HepG2 (cell line): ENCODE data around the gene SLC7A6OS. TPM values are rescaled to one million over a fixed set of nuclear protein-coding genes. Genes with fewer than 3 reads are reported as not detected.

Source experiments
- ATF1 ChIP-seq: IDR thresholded peaks from 2 replicates; pipeline ENCODE4 v1.6.1; 2016; ENCODE audit warnings: mild to moderate bottlenecking, control low read depth
- KDM4B ChIP-seq: sonication (generic); formaldehyde crosslinking; IDR thresholded peaks from 2 replicates; pipeline ENCODE4 v1.4.0; 2020; ENCODE audit warnings: missing genetic modification reagents
- LCORL ChIP-seq, 2 experiments: fragments of 450-650 bp in 1 of 2; sonication (generic) in 1 of 2; formaldehyde crosslinking in 1 of 2; IDR thresholded peaks; 2 replicates each; pipeline versions ENCODE4 v1.5.0 to v1.6.1; 2017 to 2020; ENCODE audit warnings: antibody characterized with exemption in 1 of 2, missing genetic modification reagents in 1 of 2
- NPAS2 ChIP-seq: sonication (generic); formaldehyde crosslinking; IDR thresholded peaks from 2 replicates; pipeline ENCODE4 v1.8.0; 2022; ENCODE audit warnings: mild to moderate bottlenecking, missing genetic modification reagents, borderline replicate concordance
- NR1H2 ChIP-seq: sonication (generic); formaldehyde crosslinking; IDR thresholded peaks from 2 replicates; pipeline ENCODE4 v1.8.1; 2022; ENCODE audit warnings: low read depth, missing genetic modification reagents, borderline replicate concordance
- NR3C1 ChIP-seq: sonication (generic); formaldehyde crosslinking; IDR thresholded peaks from 2 replicates; pipeline ENCODE4 v1.4.0; 2020; ENCODE audit warnings: missing genetic modification reagents
- PRPF4 ChIP-seq: fragments of 200-400 bp; formaldehyde crosslinking; IDR thresholded peaks from 2 replicates; pipeline ENCODE4 v1.6.1; 2016; ENCODE audit warnings: low read length, low read depth; ENCODE audit not compliant: poor library complexity, severe bottlenecking
- RFX1 ChIP-seq: fragments of 450-650 bp; IDR thresholded peaks from 2 replicates; pipeline ENCODE4 v1.6.1; 2017
- ZNF20 ChIP-seq: sonication (generic); formaldehyde crosslinking; IDR thresholded peaks from 2 replicates; pipeline ENCODE4 v1.4.0; 2020; ENCODE audit warnings: mild to moderate bottlenecking, moderate library complexity, missing genetic modification reagents
- ZNF333 ChIP-seq: sonication (generic); formaldehyde crosslinking; IDR thresholded peaks from 2 replicates; pipeline ENCODE4 v1.4.0; 2020; ENCODE audit warnings: mild to moderate bottlenecking, missing genetic modification reagents, borderline replicate concordance
- ZNF567 ChIP-seq: sonication (generic); formaldehyde crosslinking; IDR thresholded peaks from 2 replicates; pipeline ENCODE4 v1.8.1; 2023; ENCODE audit warnings: mild to moderate bottlenecking, missing genetic modification reagents, borderline replicate concordance
- ZNF644 ChIP-seq: IDR thresholded peaks from 2 replicates; pipeline ENCODE4 v1.6.1; 2016; ENCODE audit warnings: low read depth
- polyA plus RNA-seq, 8 experiments: library from polyadenylated mRNA; depleted of rRNA in 3 of 8; stranded (reverse) in 7 of 8; unstranded in 1 of 8; fragments of >200 nt; fragmentation: Illumina TruSeq in 4 of 8; extraction: Trizol in 4 of 8; gene quantifications; 2 replicates each; pipeline versions ENCODE4 v1.2.1 to v1.2.3, GENCODE V29; 2011 to 2016; ENCODE audit warnings: low read depth in 4 of 8, missing spikeins in 1 of 8, mixed read lengths in 1 of 8; ENCODE audit not compliant: insufficient read depth in 1 of 8
- total RNA-seq, 5 experiments: library from RNA; depleted of rRNA; stranded (reverse); fragments of >200 nt; fragmentation: Illumina TruSeq; extraction: Trizol; gene quantifications; 2 replicates each; pipeline ENCODE4 v1.2.3, GENCODE V29; 2016; ENCODE audit warnings: low read depth in 1 of 5
- TF ChIP-seq, protein P1 (sequence below): sonication (generic); formaldehyde crosslinking; IDR thresholded peaks from 2 replicates; pipeline ENCODE4 v1.5.0; 2020; ENCODE audit warnings: mild to moderate bottlenecking, missing genetic modification reagents
- TF ChIP-seq, protein P2 (sequence below): sonication (generic); formaldehyde crosslinking; IDR thresholded peaks from 2 replicates; pipeline ENCODE4 v1.4.0; 2020; ENCODE audit warnings: missing genetic modification reagents
- TF ChIP-seq, protein P3 (sequence below): sonication (generic); formaldehyde crosslinking; IDR thresholded peaks from 2 replicates; pipeline ENCODE4 v1.4.0; 2020; ENCODE audit warnings: missing genetic modification reagents
- TF ChIP-seq, protein P4 (sequence below): IDR thresholded peaks from 2 replicates; pipeline ENCODE4 v1.4.0; 2020; ENCODE audit warnings: mild to moderate bottlenecking, missing genetic modification reagents
- TF ChIP-seq, protein P5 (sequence below): sonication (generic); formaldehyde crosslinking; conservative IDR thresholded peaks from 2 replicates; pipeline ENCODE4 v1.8.0; 2022; ENCODE audit warnings: mild to moderate bottlenecking, moderate library complexity, missing genetic modification reagents

The SLC7A6OS gene
- total and polyA plus RNA-seq, 2 of the 13 experiments (the other 11 are each of a cell fraction or from before 2014, with no cell fraction given), result 11.2 to 21.5 TPM

DNA sequence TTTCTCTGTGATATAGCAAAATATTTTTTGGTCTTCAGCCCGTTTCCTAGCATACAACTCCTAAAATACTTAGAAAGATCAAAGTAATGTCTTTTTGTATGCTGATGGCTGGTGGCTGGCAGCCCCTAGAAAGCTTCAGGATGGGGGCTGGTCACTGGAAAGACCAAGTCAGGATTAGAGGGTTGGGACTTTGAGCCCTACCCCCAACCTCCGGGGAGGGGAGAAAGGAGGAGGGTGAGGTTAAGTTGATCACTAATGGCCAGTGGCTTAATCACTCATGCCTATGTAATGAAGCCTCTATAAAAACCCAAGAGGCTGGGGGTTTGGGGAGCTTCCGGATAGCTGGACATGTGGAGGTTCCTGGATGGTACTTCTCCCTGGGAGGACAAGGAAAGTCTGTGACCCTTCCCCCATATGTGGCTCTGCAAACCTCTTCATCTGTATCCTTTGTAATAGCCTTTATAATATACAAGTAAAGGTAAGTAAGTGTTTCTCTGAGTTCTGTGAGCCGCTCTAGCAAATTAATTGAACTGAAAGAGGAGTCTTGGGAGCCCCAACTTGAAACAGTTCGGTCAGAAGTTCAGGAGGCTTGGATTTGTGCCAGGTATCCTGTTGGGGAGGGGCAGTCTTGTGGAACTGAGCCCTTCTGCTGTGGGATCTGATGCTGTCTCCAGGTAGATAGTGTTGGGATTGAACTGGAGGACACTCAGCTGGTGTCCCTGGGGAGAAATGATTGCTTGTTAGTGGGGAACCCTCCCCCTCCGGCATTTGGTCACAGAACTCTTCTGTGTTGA lies 42.9 kb downstream of the SLC7A6OS start (continued):
- TF ChIP-seq, protein P1, sequence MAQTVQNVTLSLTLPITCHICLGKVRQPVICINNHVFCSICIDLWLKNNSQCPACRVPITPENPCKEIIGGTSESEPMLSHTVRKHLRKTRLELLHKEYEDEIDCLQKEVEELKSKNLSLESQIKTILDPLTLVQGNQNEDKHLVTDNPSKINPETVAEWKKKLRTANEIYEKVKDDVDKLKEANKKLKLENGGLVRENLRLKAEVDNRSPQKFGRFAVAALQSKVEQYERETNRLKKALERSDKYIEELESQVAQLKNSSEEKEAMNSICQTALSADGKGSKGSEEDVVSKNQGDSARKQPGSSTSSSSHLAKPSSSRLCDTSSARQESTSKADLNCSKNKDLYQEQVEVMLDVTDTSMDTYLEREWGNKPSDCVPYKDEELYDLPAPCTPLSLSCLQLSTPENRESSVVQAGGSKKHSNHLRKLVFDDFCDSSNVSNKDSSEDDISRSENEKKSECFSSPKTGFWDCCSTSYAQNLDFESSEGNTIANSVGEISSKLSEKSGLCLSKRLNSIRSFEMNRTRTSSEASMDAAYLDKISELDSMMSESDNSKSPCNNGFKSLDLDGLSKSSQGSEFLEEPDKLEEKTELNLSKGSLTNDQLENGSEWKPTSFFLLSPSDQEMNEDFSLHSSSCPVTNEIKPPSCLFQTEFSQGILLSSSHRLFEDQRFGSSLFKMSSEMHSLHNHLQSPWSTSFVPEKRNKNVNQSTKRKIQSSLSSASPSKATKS (CRISPR knock-in tag), result no peak
- TF ChIP-seq, protein P2, sequence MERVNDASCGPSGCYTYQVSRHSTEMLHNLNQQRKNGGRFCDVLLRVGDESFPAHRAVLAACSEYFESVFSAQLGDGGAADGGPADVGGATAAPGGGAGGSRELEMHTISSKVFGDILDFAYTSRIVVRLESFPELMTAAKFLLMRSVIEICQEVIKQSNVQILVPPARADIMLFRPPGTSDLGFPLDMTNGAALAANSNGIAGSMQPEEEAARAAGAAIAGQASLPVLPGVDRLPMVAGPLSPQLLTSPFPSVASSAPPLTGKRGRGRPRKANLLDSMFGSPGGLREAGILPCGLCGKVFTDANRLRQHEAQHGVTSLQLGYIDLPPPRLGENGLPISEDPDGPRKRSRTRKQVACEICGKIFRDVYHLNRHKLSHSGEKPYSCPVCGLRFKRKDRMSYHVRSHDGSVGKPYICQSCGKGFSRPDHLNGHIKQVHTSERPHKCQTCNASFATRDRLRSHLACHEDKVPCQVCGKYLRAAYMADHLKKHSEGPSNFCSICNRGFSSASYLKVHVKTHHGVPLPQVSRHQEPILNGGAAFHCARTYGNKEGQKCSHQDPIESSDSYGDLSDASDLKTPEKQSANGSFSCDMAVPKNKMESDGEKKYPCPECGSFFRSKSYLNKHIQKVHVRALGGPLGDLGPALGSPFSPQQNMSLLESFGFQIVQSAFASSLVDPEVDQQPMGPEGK (CRISPR knock-in tag), result peak; percentile 66
- TF ChIP-seq ZNF644 (CRISPR knock-in tag) (no peak), NR3C1 (CRISPR knock-in tag) (no peak), KDM4B (CRISPR knock-in tag) (no peak), LCORL (IDR thresholded peaks at IDR 0.05) (no peak), LCORL (CRISPR knock-in tag; IDR thresholded peaks at IDR 0.05) (peak; percentile 15; the same call in 1 of the 2 replicates), NPAS2 (CRISPR knock-in tag) (no peak), RFX1 (no peak), ZNF567 (CRISPR knock-in tag) (no peak), ATF1 (CRISPR knock-in tag) (no peak), ZNF20 (CRISPR knock-in tag) (0 out of 2 replicates have a peak, but pooled peaks have one; percentile 34), PRPF4 (peak; percentile 27), ZNF333 (CRISPR knock-in tag) (0 out of 2 replicates have a peak, but pooled peaks have one; percentile 44), NR1H2 (no peak)
- TF ChIP-seq, protein P3, sequence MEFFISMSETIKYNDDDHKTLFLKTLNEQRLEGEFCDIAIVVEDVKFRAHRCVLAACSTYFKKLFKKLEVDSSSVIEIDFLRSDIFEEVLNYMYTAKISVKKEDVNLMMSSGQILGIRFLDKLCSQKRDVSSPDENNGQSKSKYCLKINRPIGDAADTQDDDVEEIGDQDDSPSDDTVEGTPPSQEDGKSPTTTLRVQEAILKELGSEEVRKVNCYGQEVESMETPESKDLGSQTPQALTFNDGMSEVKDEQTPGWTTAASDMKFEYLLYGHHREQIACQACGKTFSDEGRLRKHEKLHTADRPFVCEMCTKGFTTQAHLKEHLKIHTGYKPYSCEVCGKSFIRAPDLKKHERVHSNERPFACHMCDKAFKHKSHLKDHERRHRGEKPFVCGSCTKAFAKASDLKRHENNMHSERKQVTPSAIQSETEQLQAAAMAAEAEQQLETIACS (CRISPR knock-in tag), result no peak
- TF ChIP-seq, protein P4, sequence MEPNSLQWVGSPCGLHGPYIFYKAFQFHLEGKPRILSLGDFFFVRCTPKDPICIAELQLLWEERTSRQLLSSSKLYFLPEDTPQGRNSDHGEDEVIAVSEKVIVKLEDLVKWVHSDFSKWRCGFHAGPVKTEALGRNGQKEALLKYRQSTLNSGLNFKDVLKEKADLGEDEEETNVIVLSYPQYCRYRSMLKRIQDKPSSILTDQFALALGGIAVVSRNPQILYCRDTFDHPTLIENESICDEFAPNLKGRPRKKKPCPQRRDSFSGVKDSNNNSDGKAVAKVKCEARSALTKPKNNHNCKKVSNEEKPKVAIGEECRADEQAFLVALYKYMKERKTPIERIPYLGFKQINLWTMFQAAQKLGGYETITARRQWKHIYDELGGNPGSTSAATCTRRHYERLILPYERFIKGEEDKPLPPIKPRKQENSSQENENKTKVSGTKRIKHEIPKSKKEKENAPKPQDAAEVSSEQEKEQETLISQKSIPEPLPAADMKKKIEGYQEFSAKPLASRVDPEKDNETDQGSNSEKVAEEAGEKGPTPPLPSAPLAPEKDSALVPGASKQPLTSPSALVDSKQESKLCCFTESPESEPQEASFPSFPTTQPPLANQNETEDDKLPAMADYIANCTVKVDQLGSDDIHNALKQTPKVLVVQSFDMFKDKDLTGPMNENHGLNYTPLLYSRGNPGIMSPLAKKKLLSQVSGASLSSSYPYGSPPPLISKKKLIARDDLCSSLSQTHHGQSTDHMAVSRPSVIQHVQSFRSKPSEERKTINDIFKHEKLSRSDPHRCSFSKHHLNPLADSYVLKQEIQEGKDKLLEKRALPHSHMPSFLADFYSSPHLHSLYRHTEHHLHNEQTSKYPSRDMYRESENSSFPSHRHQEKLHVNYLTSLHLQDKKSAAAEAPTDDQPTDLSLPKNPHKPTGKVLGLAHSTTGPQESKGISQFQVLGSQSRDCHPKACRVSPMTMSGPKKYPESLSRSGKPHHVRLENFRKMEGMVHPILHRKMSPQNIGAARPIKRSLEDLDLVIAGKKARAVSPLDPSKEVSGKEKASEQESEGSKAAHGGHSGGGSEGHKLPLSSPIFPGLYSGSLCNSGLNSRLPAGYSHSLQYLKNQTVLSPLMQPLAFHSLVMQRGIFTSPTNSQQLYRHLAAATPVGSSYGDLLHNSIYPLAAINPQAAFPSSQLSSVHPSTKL, result 0 out of 2 replicates have a peak, but pooled peaks have one; percentile 7
- TF ChIP-seq, protein P5, sequence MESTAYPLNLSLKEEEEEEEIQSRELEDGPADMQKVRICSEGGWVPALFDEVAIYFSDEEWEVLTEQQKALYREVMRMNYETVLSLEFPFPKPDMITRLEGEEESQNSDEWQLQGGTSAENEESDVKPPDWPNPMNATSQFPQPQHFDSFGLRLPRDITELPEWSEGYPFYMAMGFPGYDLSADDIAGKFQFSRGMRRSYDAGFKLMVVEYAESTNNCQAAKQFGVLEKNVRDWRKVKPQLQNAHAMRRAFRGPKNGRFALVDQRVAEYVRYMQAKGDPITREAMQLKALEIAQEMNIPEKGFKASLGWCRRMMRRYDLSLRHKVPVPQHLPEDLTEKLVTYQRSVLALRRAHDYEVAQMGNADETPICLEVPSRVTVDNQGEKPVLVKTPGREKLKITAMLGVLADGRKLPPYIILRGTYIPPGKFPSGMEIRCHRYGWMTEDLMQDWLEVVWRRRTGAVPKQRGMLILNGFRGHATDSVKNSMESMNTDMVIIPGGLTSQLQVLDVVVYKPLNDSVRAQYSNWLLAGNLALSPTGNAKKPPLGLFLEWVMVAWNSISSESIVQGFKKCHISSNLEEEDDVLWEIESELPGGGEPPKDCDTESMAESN (CRISPR knock-in tag), result no peak
